Islet of Langerhans (tissue), 1 donor: ENCODE results near the gene E2F1.
"Not testable (repeated sequence)": the region's sequence is repeated elsewhere in the genome, so short reads cannot be mapped to it uniquely, and the experiment has no call there.

Experiments
- FAIRE-seq: peaks from one replicate; lab custom pipeline; 2011; peaks lifted over from hg19 to GRCh38; lab: Jason Lieb, UNC

Gene E2F1

GRCh38 chr20:33710681-33711445, 24.7 kb upstream of the E2F1 start:
- FAIRE-seq, result no peak

GRCh38 chr20:33709905-33710541, 23.8 kb upstream of the E2F1 start:
- no peak for FAIRE-seq

GRCh38 chr20:33709398-33709797, 23.2 kb upstream of the E2F1 start:
- FAIRE-seq, result no peak

GRCh38 chr20:33707668-33708067, 21.5 kb upstream of the E2F1 start:
- no peak for FAIRE-seq

GRCh38 chr20:33704197-33704924, 18.2 kb upstream of the E2F1 start:
- FAIRE-seq, result no peak

GRCh38 chr20:33703498-33704137, 17.4 kb upstream of the E2F1 start:
- FAIRE-seq, result no peak

GRCh38 chr20:33702861-33703260, 16.7 kb upstream of the E2F1 start:
- FAIRE-seq, result no peak

- FAIRE-seq, result no peak
These were observed 15.7 kb upstream of the E2F1 start for GRCh38 chr20:33701629-33702450.

- not testable (repeated sequence) for FAIRE-seq
These were observed 14.7 kb upstream of the E2F1 start for GRCh38 chr20:33700696-33701441.

GRCh38 chr20:33698966-33699365, 12.8 kb upstream of the E2F1 start:
- not testable (repeated sequence) for FAIRE-seq

- no peak for FAIRE-seq
These were observed 10.9 kb upstream of the E2F1 start for GRCh38 chr20:33697129-33697528.

GRCh38 chr20:33696448-33696847, 10.3 kb upstream of the E2F1 start:
- no peak for FAIRE-seq

GRCh38 chr20:33694639-33695012, 8.4 kb upstream of the E2F1 start:
- FAIRE-seq, result no peak

GRCh38 chr20:33693741-33694638, 7.8 kb upstream of the E2F1 start:
- FAIRE-seq, result no peak

- no peak for FAIRE-seq
These were observed 7.1 kb upstream of the E2F1 start for GRCh38 chr20:33693289-33693688.

- no peak for FAIRE-seq
These were observed 3.8 kb upstream of the E2F1 start for GRCh38 chr20:33689973-33690372.

- no peak for FAIRE-seq
These were observed 3.3 kb upstream of the E2F1 start for GRCh38 chr20:33689493-33689892.

- FAIRE-seq, result no peak
These were observed 2.8 kb upstream of the E2F1 start for GRCh38 chr20:33688938-33689424.

GRCh38 chr20:33687993-33688937, 2.1 kb upstream of the E2F1 start:
- FAIRE-seq, result no peak
